Right lobe of liver (tissue), 4 donors: ENCODE data around the gene DDX60.

Experiments
- POLR2A ChIP-seq: fragments of 450-650 bp; IDR thresholded peaks from one replicate; pipeline ENCODE4 v1.6.1; 2017; ENCODE audit warnings: antibody characterized with exemption, mild to moderate bottlenecking
- TF ChIP-seq, protein P1 (sequence below), 4 donors: fragments of 200-600 bp in 3 of 4; fragments of 450-650 bp in 1 of 4; IDR thresholded peaks; one replicate each; pipeline versions ENCODE4 v1.5.1 to v1.8.0; 2016 to 2022; ENCODE audit warnings: antibody characterized with exemption in 4 of 4, mild to moderate bottlenecking in 2 of 4
- donor health status: DM: no; HTN: no; CAD: no.
- donor health status: DM: no; HTN: no; CAD: no.
- donor health status: DM: no; HTN: yes; CAD: no.

DNA sequence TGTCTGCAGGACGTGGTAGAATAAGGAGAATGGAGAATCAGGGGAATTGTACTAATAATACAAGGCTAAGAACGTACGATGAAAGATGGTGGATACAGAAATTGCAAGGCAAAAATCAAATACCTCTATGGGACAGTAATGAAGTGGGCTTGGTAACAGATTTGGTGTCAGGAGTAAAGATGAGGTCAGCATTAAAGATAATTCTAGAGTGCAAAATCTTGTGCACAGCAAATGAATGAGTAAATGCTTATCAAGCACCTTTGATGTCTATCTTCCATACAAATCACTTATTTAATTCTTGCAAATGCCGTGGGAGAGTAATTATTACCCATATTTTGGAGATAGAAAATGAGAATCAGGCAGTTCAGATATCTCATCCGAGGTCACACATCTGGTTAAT is 70.9 kb downstream of the DDX60 start:
- TF ChIP-seq, protein P1, sequence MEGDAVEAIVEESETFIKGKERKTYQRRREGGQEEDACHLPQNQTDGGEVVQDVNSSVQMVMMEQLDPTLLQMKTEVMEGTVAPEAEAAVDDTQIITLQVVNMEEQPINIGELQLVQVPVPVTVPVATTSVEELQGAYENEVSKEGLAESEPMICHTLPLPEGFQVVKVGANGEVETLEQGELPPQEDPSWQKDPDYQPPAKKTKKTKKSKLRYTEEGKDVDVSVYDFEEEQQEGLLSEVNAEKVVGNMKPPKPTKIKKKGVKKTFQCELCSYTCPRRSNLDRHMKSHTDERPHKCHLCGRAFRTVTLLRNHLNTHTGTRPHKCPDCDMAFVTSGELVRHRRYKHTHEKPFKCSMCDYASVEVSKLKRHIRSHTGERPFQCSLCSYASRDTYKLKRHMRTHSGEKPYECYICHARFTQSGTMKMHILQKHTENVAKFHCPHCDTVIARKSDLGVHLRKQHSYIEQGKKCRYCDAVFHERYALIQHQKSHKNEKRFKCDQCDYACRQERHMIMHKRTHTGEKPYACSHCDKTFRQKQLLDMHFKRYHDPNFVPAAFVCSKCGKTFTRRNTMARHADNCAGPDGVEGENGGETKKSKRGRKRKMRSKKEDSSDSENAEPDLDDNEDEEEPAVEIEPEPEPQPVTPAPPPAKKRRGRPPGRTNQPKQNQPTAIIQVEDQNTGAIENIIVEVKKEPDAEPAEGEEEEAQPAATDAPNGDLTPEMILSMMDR (IDR thresholded peaks at IDR 0.05) = no peak
- no peak for TF ChIP-seq POLR2A
